ENCODE data around the gene ZNF490.

ZNF490 gene

DNA sequence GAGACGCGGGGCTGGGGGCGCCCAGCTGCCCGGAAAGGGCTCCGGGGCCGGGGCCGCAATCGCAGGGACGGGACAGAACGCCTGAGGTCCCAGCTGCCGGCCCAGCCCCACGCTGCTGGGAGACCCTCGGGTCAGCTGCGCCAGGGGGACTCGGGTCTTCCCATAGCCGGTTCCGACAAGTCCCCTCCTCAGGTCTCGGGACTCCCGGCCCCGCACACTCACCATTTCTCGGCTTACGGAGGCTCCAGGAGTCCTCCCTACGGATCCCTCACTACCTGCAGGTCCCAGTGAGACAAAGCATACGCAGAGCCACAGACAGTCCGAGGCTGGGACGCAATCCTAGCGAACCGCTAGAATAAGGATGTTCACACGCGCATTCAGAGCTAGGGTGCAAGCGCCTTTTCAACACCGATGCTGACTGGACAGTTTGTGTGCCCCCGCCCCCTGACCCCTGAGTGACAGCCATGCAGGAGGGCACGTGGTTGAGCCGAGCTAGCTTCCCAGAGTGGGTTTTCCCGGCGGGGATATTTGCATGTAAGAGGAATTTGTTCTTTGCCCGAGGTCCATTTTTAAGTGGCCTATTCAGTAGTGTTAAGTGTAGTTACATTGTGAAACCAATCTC is 13.6 kb downstream of the ZNF490 start (continued):
- TF ChIP-seq, protein P1, sequence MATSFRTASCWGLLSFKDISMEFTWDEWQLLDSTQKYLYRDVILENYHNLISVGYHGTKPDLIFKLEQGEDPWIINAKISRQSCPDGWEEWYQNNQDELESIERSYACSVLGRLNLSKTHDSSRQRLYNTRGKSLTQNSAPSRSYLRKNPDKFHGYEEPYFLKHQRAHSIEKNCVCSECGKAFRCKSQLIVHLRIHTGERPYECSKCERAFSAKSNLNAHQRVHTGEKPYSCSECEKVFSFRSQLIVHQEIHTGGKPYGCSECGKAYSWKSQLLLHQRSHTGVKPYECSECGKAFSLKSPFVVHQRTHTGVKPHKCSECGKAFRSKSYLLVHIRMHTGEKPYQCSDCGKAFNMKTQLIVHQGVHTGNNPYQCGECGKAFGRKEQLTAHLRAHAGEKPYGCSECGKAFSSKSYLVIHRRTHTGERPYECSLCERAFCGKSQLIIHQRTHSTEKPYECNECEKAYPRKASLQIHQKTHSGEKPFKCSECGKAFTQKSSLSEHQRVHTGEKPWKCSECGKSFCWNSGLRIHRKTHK (tag by site-specific recombination; IDR thresholded peaks at IDR 0.05) = no peak
- TF ChIP-seq, protein P2, sequence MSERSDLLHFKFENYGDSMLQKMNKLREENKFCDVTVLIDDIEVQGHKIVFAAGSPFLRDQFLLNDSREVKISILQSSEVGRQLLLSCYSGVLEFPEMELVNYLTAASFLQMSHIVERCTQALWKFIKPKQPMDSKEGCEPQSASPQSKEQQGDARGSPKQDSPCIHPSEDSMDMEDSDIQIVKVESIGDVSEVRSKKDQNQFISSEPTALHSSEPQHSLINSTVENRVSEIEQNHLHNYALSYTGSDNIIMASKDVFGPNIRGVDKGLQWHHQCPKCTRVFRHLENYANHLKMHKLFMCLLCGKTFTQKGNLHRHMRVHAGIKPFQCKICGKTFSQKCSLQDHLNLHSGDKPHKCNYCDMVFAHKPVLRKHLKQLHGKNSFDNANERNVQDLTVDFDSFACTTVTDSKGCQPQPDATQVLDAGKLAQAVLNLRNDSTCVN (tag by site-specific recombination; optimal IDR thresholded peaks at IDR 0.05) = no peak
- TF ChIP-seq ZNF629 (tag by site-specific recombination; IDR thresholded peaks at IDR 0.05) (no peak), ZNF791 (tag by site-specific recombination; IDR thresholded peaks at IDR 0.05) (no peak)

DNA sequence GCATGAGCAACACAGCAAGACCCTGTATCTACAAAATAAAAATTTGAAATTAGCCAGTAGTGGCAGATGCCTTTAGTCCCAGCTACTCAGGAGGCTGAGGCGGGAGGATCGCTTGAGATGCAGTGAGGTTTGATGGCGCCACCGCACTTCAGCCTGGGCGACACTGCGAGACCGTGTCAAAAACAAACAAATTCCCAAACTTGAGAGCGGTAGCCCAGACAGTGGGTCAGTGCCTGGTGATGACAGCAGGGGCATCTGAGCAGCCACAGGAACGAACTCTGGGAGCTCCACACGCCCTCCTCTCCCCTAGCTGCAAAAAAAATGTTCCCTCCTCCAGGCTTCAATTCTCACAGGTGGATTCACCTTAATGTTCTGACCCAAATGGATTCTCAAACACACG is 14.1 kb downstream of the ZNF490 start:
- TF ChIP-seq ZNF175 (tag by site-specific recombination; IDR thresholded peaks at IDR 0.05) = no peak
- TF ChIP-seq ZFP37 (tag by site-specific recombination; IDR thresholded peaks at IDR 0.05) = no peak
- TF ChIP-seq ZNF157 (tag by site-specific recombination; IDR thresholded peaks at IDR 0.05) = no peak
- TF ChIP-seq ZBTB1 (tag by site-specific recombination; IDR thresholded peaks at IDR 0.05) = no peak
- TF ChIP-seq, protein P3, sequence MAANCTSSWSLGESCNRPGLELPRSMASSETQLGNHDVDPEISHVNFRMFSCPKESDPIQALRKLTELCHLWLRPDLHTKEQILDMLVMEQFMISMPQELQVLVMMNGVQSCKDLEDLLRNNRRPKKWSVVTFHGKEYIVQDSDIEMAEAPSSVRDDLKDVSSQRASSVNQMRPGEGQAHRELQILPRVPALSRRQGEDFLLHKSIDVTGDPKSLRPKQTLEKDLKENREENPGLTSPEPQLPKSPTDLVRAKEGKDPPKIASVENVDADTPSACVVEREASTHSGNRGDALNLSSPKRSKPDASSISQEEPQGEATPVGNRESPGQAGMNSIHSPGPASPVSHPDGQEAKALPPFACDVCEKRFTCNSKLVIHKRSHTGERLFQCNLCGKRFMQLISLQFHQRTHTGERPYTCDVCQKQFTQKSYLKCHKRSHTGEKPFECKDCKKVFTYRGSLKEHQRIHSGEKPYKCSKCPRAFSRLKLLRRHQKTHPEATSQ (tag by site-specific recombination; IDR thresholded peaks at IDR 0.05) = no peak
- no peak for TF ChIP-seq MYNN (tag by site-specific recombination; IDR thresholded peaks at IDR 0.05; ENCODE audit: borderline replicate concordance)
- TF ChIP-seq ZNF302 (tag by site-specific recombination; IDR thresholded peaks at IDR 0.05; ENCODE audit: low read depth) = no peak
- no peak for TF ChIP-seq ZNF610 (tag by site-specific recombination; IDR thresholded peaks at IDR 0.05; ENCODE audit: borderline replicate concordance)
- TF ChIP-seq ZNF416 (tag by site-specific recombination; IDR thresholded peaks at IDR 0.05) = no peak
- TF ChIP-seq ZNF626 (tag by site-specific recombination; IDR thresholded peaks at IDR 0.05) = no peak
- TF ChIP-seq, protein P4, sequence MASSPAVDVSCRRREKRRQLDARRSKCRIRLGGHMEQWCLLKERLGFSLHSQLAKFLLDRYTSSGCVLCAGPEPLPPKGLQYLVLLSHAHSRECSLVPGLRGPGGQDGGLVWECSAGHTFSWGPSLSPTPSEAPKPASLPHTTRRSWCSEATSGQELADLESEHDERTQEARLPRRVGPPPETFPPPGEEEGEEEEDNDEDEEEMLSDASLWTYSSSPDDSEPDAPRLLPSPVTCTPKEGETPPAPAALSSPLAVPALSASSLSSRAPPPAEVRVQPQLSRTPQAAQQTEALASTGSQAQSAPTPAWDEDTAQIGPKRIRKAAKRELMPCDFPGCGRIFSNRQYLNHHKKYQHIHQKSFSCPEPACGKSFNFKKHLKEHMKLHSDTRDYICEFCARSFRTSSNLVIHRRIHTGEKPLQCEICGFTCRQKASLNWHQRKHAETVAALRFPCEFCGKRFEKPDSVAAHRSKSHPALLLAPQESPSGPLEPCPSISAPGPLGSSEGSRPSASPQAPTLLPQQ (tag by site-specific recombination; IDR thresholded peaks at IDR 0.05) = no peak
- TF ChIP-seq ZNF530 (tag by site-specific recombination; IDR thresholded peaks at IDR 0.05; ENCODE audit: low read depth) = no peak
- no peak for TF ChIP-seq SP2 (tag by site-specific recombination; IDR thresholded peaks at IDR 0.05)
- no peak for TF ChIP-seq ZNF791 (tag by site-specific recombination; IDR thresholded peaks at IDR 0.05)
- H3K36me3 ChIP-seq (ENCODE audit: control insufficient read depth in 2 of 2, insufficient read depth in 1 of 2, low read length in 2 of 2) = peaks cover 4 to 25% of the 10 kb centered on the region in 2 experiments; a peak in 2 of 3 replicates
- H3K9me3 ChIP-seq (ENCODE audit: control insufficient read depth, insufficient read depth, low read depth, low read length) = no peaks in the 10 kb centered on the region
- H3K4me3 ChIP-seq (ENCODE audit: low read depth, low read length) = no peak overlapping the region
- ChIA-PET POLR2A (no interaction called here), CTCF (no interaction called here)
- H3K4me1 ChIP-seq (ENCODE audit: control insufficient read depth, insufficient read depth, low read length) = no peaks in the 10 kb centered on the region
- H3K27ac ChIP-seq (ENCODE audit: extremely low read depth, low read depth, low read length) = no peak overlapping the region

DNA sequence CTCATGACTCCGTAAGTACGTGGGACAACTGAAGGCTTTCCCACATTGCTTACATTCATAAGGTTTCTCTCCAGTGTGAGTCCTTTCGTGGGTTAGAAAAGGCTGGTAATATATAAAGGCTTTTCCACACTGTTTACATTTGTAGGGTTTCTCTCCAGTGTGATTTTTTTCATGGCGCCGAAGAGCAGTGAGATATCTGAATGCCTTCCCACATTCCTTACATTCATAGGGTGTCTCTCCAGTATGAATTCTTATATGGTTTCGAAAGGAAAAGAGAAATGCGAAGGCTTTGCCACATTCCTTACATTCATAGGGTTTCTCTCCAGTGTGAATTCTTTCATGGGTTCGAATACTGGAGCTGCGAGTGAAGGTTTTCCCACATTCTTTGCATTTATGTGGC is 29.5 kb downstream of the ZNF490 start:
- Histone ChIP-seq H3K36me3 (ENCODE audit: control insufficient read depth in 2 of 2, insufficient read depth in 1 of 2, low read length in 2 of 2) (peaks cover 8 to 43% of the 10 kb centered on the region in 2 experiments; a peak in 2 of 3 replicates), H3K4me1 (ENCODE audit: control insufficient read depth, insufficient read depth, low read length) (no peaks in the 10 kb centered on the region), H3K9me3 (ENCODE audit: control insufficient read depth, insufficient read depth, low read depth, low read length) (no peaks in the 10 kb centered on the region), H3K27ac (ENCODE audit: extremely low read depth, low read depth, low read length) (no peak overlapping the region), H3K4me3 (ENCODE audit: low read depth, low read length) (no peak overlapping the region)
- POLR2A ChIA-PET = interaction anchor here (1.4 kb wide), 1 partner anchor 30 kb away, joined by 3 read pairs; the partner anchor contains the start of genes ZNF490 and ZNF791
- CTCF ChIA-PET = interaction anchor here (0.6 kb wide), 1 partner anchor 1136 kb away, joined by 4 read pairs; no protein-coding TSS in a partner anchor
- TF ChIP-seq, protein P5, sequence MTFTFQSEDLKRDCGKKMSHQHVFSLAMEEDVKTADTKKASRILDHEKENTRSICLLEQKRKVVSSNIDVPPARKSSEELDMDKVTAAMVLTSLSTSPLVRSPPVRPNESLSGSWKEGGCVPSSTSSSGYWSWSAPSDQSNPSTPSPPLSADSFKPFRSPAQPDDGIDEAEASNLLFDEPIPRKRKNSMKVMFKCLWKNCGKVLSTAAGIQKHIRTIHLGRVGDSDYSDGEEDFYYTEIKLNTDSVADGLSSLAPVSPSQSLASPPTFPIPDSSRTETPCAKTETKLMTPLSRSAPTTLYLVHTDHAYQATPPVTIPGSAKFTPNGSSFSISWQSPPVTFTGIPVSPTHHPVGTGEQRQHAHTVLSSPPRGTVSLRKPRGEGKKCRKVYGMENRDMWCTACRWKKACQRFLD (tag by site-specific recombination; IDR thresholded peaks at IDR 0.05) = no peak
- TF ChIP-seq, protein P6, sequence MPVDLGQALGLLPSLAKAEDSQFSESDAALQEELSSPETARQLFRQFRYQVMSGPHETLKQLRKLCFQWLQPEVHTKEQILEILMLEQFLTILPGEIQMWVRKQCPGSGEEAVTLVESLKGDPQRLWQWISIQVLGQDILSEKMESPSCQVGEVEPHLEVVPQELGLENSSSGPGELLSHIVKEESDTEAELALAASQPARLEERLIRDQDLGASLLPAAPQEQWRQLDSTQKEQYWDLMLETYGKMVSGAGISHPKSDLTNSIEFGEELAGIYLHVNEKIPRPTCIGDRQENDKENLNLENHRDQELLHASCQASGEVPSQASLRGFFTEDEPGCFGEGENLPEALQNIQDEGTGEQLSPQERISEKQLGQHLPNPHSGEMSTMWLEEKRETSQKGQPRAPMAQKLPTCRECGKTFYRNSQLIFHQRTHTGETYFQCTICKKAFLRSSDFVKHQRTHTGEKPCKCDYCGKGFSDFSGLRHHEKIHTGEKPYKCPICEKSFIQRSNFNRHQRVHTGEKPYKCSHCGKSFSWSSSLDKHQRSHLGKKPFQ (tag by site-specific recombination; IDR thresholded peaks at IDR 0.05) = no peak
- TF ChIP-seq KLF16 (tag by site-specific recombination; IDR thresholded peaks at IDR 0.05) = no peak
- no peak for TF ChIP-seq ZNF211 (tag by site-specific recombination; IDR thresholded peaks at IDR 0.05; ENCODE audit: low read depth)
- no peak for TF ChIP-seq ZNF621 (tag by site-specific recombination; IDR thresholded peaks at IDR 0.05)
- no peak for TF ChIP-seq ZFP69B (tag by site-specific recombination; IDR thresholded peaks at IDR 0.05)
- TF ChIP-seq ZNF768 (tag by site-specific recombination; IDR thresholded peaks at IDR 0.05) = no peak
- TF ChIP-seq SETDB1 (IDR thresholded peaks at IDR 0.05; ENCODE audit: insufficient read length, low read length) = peak; percentile 95
- no peak for TF ChIP-seq ZNF626 (tag by site-specific recombination; IDR thresholded peaks at IDR 0.05)
